ENCODE measurements around the gene TNFSF15. TPM values are rescaled to one million over a fixed set of nuclear protein-coding genes. Genes with fewer than 3 reads are reported as not detected.
"Not testable (repeated sequence)": the region's sequence is repeated elsewhere in the genome, so short reads cannot be mapped to it uniquely, and the experiment has no call there.

The TNFSF15 gene
- total RNA-seq, 1 donor from 2014 or later: 0.19 TPM

- DNase-seq (ENCODE audit: low read depth): no peak
Observed at GRCh38 chr9:114756920-114757319, 48.9 kb downstream of the TNFSF15 start.

- DNase-seq (ENCODE audit: low read depth): no peak
Observed at GRCh38 chr9:114754581-114754980, 51.3 kb downstream of the TNFSF15 start.

GRCh38 chr9:114746591-114747346 is 59.1 kb downstream of the TNFSF15 start:
- peak; percentile 37 for DNase-seq (ENCODE audit: low read depth)

GRCh38 chr9:114745879-114746550 is 59.8 kb downstream of the TNFSF15 start:
- DNase-seq (ENCODE audit: low read depth): no peak

GRCh38 chr9:114745108-114745848 is 60.6 kb downstream of the TNFSF15 start:
- DNase-seq (ENCODE audit: low read depth): no peak

GRCh38 chr9:114743446-114743845 is 62.4 kb downstream of the TNFSF15 start:
- peak; percentile 48 for DNase-seq (ENCODE audit: low read depth)

- no peak for DNase-seq (ENCODE audit: low read depth)
Observed at GRCh38 chr9:114742947-114743346, 62.9 kb downstream of the TNFSF15 start.

GRCh38 chr9:114741521-114741920 is 64.3 kb downstream of the TNFSF15 start:
- not testable (repeated sequence) for DNase-seq (ENCODE audit: low read depth)

- DNase-seq (ENCODE audit: low read depth): peak; percentile 79
Observed at GRCh38 chr9:114738581-114739316, 67.1 kb downstream of the TNFSF15 start.

- no peak for DNase-seq (ENCODE audit: low read depth)
Observed at GRCh38 chr9:114737847-114738246, 68.0 kb downstream of the TNFSF15 start.

- DNase-seq (ENCODE audit: low read depth): no peak
Observed at GRCh38 chr9:114737118-114737517, 68.7 kb downstream of the TNFSF15 start.

- no peak for DNase-seq (ENCODE audit: low read depth)
Observed at GRCh38 chr9:114735704-114736103, 70.1 kb downstream of the TNFSF15 start.

GRCh38 chr9:114735139-114735538 is 70.7 kb downstream of the TNFSF15 start:
- DNase-seq (ENCODE audit: low read depth): not testable (repeated sequence)

Other genes with a start within 250 kb of the TNFSF15 start
- gene ATP6V1G1, start 218.3 kb downstream of the TNFSF15 start, total RNA-seq: 129 and 215 TPM in 2 replicates
- gene TMEM268, start 194.7 kb downstream of the TNFSF15 start, total RNA-seq: 4.1 and 7.4 TPM in 2 replicates
- not detected in 2 replicates for gene TEX53, start 148.2 kb downstream of the TNFSF15 start, total RNA-seq
- not detected in 2 replicates for gene TEX48, start 123.8 kb downstream of the TNFSF15 start, total RNA-seq
- not detected in 2 replicates for gene TNFSF8, start 124.6 kb upstream of the TNFSF15 start, total RNA-seq

All from myocyte (in vitro differentiated cells).